SK-N-SH treated with all-trans-retinoic acid at 6 μM for 48 hours (cell line): ENCODE data around the gene SMCO4.

Source experiments
- BACH2 ChIP-seq: fragments of 250-450 bp; sonication (Bioruptor Pico); IDR thresholded peaks from 2 replicates; pipeline ENCODE4 v1.9.0; 2021; ENCODE audit warnings: mild to moderate bottlenecking, borderline replicate concordance
- CREB5 ChIP-seq: fragments of 250-450 bp; sonication (Bioruptor Pico); IDR thresholded peaks from 2 replicates; pipeline ENCODE4 v1.5.1; 2020; ENCODE audit warnings: low read depth, mild to moderate bottlenecking, moderate library complexity
- CSRNP3 ChIP-seq: fragments of 250-450 bp; sonication (Bioruptor Pico); IDR thresholded peaks from 2 replicates; pipeline ENCODE4 v1.5.1; 2021; ENCODE audit warnings: mild to moderate bottlenecking, moderate library complexity
- ESRRG ChIP-seq: fragments of 250-450 bp; sonication (Bioruptor Pico); IDR thresholded peaks from 2 replicates; pipeline ENCODE4 v1.6.1; 2021; ENCODE audit warnings: mild to moderate bottlenecking
- OSR1 ChIP-seq: fragments of 250-450 bp; sonication (Bioruptor Pico); IDR thresholded peaks from 2 replicates; pipeline ENCODE4 v1.8.0; 2022; ENCODE audit warnings: moderate library complexity, mild to moderate bottlenecking, inconsistent platforms
- PATZ1 ChIP-seq: fragments of 250-450 bp; sonication (Bioruptor Pico); IDR thresholded peaks from 2 replicates; pipeline ENCODE4 v1.8.0; 2020; ENCODE audit warnings: mild to moderate bottlenecking, moderate library complexity, borderline replicate concordance
- PPARA ChIP-seq: fragments of 250-450 bp; sonication (Bioruptor Pico); IDR thresholded peaks from 2 replicates; pipeline ENCODE4 v1.5.0; 2020; ENCODE audit warnings: mild to moderate bottlenecking, borderline replicate concordance
- RARB ChIP-seq: fragments of 250-450 bp; sonication (Bioruptor Pico); IDR thresholded peaks from 2 replicates; pipeline ENCODE4 v1.8.0; 2021; ENCODE audit warnings: mild to moderate bottlenecking, moderate library complexity
- TSHZ2 ChIP-seq: fragments of 250-450 bp; sonication (Bioruptor Pico); IDR thresholded peaks from 2 replicates; pipeline ENCODE4 v1.5.0; 2020; ENCODE audit warnings: mild to moderate bottlenecking, moderate library complexity
- ZC3H10 ChIP-seq: fragments of 250-450 bp; sonication (Bioruptor Pico); IDR thresholded peaks from 2 replicates; pipeline ENCODE4 v1.5.1; 2021; ENCODE audit warnings: mild to moderate bottlenecking, moderate library complexity
- ZFP3 ChIP-seq: fragments of 250-450 bp; sonication (Bioruptor Pico); IDR thresholded peaks from 2 replicates; pipeline ENCODE4 v1.5.0; 2020; ENCODE audit warnings: mild to moderate bottlenecking, moderate library complexity
- ZNF565 ChIP-seq: fragments of 450-650 bp; formaldehyde crosslinking; conservative IDR thresholded peaks from 2 replicates; pipeline ENCODE4 v1.5.0; 2020; ENCODE audit warnings: low read depth, mild to moderate bottlenecking, moderate library complexity
- ZNF70 ChIP-seq: fragments of 450-650 bp; formaldehyde crosslinking; IDR thresholded peaks from 2 replicates; pipeline ENCODE4 v1.5.0; 2020; ENCODE audit warnings: mild to moderate bottlenecking, moderate library complexity
- ZNF8 ChIP-seq: fragments of 450-650 bp; formaldehyde crosslinking; IDR thresholded peaks from 2 replicates; pipeline ENCODE4 v1.5.0; 2020; ENCODE audit warnings: mild to moderate bottlenecking, moderate library complexity

- TF ChIP-seq OSR1 (CRISPR knock-in tag) (no peak), RARB (CRISPR knock-in tag) (no peak), ZNF70 (CRISPR knock-in tag) (no peak), CREB5 (CRISPR knock-in tag) (no peak), ESRRG (CRISPR knock-in tag) (no peak), ZC3H10 (no peak), CSRNP3 (no peak), ZNF565 (CRISPR knock-in tag) (no peak), ZFP3 (no peak), ZNF8 (CRISPR knock-in tag) (no peak), BACH2 (CRISPR knock-in tag) (no peak), TSHZ2 (no peak), PPARA (CRISPR knock-in tag) (no peak), PATZ1 (CRISPR knock-in tag) (no peak)
These were observed 13.3 kb downstream of the SMCO4 start for GRCh38 chr11:93529707-93530467.
